Right lobe of liver (tissue), 4 donors: ENCODE data around the gene DLGAP4.

Experiments used
- CTCF ChIP-seq, 4 donors: fragments of 200-600 bp in 3 of 4; fragments of 450-650 bp in 1 of 4; IDR thresholded peaks; one replicate each; pipeline versions ENCODE4 v1.5.1 to v1.8.0; 2016 to 2022; ENCODE audit warnings: antibody characterized with exemption in 4 of 4, mild to moderate bottlenecking in 2 of 4
- POLR2A ChIP-seq: fragments of 450-650 bp; IDR thresholded peaks from one replicate; pipeline ENCODE4 v1.6.1; 2017; ENCODE audit warnings: antibody characterized with exemption, mild to moderate bottlenecking
- donor health status: DM: no; HTN: no; CAD: no.
- donor health status: DM: no; HTN: no; CAD: no.
- donor health status: DM: no; HTN: yes; CAD: no.

- no peak for TF ChIP-seq CTCF (IDR thresholded peaks at IDR 0.05)
- TF ChIP-seq POLR2A = no peak
These were observed 134.9 kb downstream of the DLGAP4 start for GRCh38 chr20:36441027-36441414.
